HG03442 (cell line): ENCODE data around the gene VAMP5.
A peak's percentile ranks its signal among the peaks of the same experiment; 100 is the strongest.
"Not testable (repeated sequence)": the region's sequence is repeated elsewhere in the genome, so short reads cannot be mapped to it uniquely, and the experiment has no call there.

Experiments used
- ATAC-seq: cut with Tn5 transposase; IDR thresholded peaks from one replicate; pipeline ENCODE4 v1.9.1; 2021; ENCODE audit warnings: mild to moderate bottlenecking, moderate library complexity; ENCODE audit not compliant: unreplicated experiment

The VAMP5 gene, protein sequence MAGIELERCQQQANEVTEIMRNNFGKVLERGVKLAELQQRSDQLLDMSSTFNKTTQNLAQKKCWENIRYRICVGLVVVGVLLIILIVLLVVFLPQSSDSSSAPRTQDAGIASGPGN

DNA sequence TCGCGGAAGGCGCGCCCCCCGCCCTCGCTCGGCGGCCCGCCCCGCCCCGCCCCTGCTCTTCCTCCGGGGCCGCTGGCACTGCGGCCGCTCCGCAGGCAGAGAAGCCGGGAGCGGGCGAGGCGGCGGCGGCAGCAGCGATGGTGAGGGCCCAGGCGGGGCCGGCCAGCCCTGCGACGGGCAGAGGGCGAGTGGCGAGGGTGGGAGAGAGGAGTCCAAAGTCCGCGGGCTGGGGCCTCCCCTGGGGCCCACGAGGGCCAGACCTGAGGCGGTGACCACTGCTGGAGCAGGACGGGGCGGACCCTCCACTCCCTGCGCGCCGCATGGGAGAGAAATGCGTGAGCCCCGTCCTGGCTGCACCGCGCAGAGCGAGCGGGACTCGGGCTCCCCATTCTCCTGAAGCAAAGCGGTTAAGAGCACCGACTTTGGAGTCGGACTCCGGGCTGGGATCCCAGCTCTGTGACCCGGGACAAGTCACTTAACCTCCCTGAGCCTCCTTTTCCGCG is at the start of gene VAMP5:
Gene VAMP5 (plus strand): TSS at position 78 of the 503 bp plus-strand sequence. CDS start 60 bp downstream, at position 138.
- peak; percentile 46 for ATAC-seq

- ATAC-seq = no peak
Observed at GRCh38 chr2:85534881-85535280, 49.4 kb upstream of the VAMP5 start.

DNA sequence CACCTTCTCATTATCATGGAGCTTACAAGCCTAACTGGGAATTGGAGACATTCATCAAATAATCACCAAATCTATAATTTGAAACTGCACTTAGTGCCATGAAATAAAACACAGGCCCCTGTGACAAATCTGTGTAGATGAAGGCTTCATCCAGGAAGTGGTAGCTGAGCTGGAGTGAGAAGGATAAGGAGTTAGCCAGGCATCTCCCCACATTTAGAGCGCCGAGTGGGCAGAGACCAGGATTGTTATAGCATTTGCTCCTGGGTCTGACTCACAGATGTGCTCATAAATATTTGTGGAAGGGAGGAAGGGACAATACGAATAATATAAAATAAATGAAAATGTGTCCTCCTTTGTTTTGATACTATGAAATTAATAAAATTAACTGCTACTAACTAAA is 47.8 kb upstream of the VAMP5 start:
- ATAC-seq = no peak

DNA sequence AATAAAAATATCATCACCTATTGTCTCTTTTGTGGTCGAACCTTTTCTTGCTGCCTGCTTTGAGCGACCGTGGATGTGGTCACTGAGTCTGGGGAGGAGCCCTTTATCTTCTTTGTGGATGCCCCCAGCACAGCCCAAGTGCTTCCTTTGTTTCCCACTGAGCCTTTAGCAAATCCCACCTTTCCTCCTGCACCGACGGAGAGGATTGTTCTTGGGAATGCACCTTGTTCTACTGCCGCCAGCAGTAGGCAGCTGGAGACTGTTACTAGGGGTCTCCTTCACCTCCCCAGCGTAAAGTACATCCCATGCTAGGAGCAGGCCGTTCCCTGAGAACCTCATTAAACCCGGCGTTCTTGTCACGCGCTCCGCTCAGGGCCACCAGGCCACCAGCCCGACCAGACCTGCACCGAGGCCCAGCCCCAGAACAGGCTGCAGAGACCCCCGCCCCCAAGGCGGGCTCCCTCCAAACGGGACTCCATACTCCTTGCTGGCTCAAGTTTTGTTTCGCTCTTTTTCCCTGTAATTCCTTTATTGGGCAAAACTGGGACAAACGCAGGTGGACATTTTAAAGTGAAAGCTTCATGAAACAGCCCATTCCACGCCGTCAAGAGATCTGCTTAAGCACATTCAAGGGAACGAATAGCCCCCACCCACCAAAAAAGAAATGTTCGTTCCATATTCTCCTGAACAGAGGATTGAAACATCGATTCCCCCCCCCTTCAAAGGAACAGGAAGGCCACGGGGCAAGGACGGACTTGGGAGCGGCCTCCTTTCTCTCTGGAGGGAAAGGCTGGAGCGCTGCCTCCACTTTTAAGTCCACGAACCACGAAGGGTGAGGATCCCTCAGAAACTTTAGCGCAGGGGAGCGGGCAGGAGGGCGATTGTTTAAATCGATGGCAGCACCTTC is 46.4 kb upstream of the VAMP5 start:
- no peak for ATAC-seq

DNA sequence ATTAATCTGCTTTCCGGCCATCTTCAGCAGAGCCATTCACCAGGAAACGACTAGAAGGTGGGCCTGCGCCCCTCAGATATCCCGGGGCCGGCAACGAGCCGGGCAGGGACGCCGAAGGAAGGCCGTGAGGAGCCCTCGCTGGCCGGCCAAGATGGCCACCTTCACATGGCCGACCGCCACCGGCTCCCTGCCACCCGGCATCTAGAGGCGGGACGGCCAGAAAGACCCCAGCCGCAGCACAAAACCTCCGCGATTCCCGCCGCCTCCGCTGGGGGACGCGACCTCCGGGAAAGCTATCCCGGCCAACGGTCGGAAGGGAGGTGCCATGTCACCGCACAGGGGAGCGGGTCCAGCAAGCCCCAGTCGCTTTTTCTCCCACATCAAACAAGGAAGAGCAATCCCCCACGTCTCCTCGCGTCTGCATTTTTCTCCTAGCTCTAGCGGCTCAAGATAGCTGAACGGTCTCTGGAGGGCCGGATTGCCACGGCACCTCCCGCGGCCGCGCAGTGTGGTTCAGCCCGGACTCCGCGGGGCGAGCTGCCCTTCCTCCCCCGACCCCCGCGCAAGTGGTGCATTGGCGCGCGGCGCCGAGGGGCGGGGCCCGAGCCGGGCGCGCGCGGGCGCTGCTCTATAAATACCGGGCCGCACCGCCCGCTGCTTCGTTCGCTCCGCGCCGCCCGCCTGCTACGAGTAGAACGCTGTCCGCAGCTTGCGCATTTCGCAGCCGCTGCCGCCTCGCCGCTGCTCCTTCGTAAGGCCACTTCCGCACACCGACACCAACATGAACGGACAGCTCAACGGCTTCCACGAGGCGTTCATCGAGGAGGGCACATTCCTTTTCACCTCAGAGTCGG is 45.5 kb upstream of the VAMP5 start, which contains the start of gene MAT2A:
Gene MAT2A (plus strand): TSS at position 662 of the 854 bp plus-strand sequence. CDS start 120 bp downstream, at position 782.
- ATAC-seq = peak; percentile 62

DNA sequence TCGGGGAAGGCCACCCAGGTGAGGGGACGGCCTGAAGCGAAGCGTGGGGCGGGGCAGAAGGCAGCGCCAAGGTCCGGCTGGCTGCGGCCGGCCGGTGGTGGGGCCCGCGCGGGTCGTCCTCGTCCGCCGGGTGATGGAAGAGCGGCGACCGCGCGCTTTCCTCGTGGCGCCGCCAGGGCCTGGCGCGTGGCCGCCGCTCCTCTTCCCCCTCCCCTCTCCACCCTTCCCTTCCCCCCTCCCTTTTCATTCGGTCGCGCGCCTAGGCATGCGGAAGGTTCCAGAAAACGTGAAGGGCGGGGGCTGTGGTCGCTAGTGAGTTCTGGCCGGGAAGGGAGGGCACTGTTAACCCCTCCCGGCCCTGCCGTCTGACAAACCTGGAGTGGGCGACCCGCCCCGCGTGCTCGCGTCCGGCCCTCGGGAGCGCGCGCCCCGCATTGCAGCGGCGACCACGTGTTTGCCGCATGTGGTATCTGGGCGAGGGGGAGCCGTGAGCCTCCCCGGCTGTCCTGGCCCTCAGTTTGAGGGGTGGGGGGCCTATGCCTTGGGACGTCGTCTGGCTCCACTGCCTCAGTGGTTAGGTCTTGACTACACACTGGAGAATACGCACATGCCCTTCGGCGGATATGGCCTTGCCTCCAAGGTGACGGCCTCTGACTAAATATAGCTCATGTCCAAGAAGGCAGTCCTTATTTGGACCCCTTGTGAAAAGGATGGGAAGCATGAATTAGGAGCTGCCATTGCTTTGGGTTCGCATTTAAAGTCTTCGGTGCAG is 44.7 kb upstream of the VAMP5 start:
- peak; percentile 23 for ATAC-seq

DNA sequence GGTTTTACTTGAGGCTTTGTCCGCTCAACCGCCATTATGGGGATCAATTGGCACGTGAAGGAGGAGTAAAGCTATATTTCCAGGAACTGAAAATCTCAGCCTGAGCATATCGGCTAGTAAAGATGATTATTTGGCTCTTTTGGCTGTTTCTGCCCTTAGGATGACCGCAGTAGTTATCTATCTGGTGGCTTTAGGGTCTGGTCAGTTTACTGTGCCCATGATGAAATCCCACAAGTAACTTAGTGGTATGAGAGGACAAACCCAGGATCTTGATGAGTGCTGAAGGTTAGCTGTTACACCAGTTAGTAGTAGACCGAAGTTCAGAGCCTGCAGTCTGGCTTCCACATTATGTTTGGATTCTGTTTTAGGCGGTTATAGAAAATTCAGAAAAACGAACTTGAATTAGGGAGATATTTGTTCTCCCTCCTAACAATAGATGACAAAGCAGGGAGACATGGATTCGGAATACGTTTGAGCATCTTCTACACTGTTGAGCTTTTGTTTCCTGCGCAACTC is 44.0 kb upstream of the VAMP5 start:
- ATAC-seq = no peak

DNA sequence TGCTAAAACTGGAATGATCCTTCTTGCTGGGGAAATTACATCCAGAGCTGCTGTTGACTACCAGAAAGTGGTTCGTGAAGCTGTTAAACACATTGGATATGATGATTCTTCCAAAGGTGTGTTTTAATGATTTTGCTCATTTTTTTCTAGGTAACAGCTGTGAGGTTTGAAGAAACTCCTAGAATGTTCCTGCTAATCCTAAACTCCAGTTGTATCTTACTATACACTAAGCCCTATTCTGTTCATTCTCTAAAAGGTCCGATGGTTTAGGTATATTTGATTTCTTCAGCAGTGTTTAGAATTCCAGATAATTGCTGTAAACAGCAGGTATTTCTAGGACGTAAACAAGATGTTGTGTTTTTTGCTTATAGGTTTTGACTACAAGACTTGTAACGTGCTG is 43.0 kb upstream of the VAMP5 start:
- no peak for ATAC-seq

GRCh38 chr2:85541753-85542457 is 42.3 kb upstream of the VAMP5 start:
- ATAC-seq = no peak

- ATAC-seq = no peak
Observed at GRCh38 chr2:85542777-85543176, 41.5 kb upstream of the VAMP5 start.

GRCh38 chr2:85544254-85544691 is 40.0 kb upstream of the VAMP5 start:
- not testable (repeated sequence) for ATAC-seq

DNA sequence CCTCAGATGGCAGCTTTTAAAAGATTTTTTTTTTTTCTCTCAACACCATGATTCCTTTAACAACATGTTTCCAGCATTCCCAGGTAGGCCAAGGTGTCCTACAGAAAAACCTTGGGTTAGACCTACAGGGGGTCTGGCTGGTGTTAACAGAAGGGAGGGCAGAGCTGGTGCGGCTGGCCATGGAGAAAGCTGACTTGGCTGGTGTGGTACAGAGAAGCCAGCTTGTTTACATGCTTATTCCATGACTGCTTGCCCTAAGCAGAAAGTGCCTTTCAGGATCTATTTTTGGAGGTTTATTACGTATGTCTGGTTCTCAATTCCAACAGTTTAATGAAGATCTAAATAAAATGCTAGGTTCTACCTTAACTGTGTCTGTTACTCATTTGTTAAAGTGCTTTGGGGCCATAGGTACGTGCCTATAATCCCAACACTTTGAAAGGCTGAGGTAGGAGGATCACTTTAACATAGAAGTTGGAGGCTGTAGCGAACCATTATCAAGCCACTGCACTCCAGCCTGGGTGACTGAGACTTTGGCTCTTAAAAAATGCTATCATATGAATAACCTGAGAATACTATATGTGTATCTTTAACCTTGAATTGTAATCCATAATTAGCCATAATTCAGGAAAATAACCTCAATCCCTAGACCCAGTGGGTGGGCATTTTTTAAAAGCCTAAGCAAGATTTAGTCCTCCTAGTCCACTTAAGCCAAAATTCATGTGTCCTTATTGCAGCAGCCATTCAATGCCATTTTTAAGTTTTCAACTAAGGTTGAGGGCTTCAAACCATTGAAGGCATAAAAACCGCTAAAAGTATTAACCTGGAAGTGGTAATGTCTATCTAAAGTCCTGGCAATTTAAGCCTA is 39.1 kb upstream of the VAMP5 start:
- not testable (repeated sequence) for ATAC-seq

GRCh38 chr2:85545780-85546240 is 38.4 kb upstream of the VAMP5 start:
- no peak for ATAC-seq

DNA sequence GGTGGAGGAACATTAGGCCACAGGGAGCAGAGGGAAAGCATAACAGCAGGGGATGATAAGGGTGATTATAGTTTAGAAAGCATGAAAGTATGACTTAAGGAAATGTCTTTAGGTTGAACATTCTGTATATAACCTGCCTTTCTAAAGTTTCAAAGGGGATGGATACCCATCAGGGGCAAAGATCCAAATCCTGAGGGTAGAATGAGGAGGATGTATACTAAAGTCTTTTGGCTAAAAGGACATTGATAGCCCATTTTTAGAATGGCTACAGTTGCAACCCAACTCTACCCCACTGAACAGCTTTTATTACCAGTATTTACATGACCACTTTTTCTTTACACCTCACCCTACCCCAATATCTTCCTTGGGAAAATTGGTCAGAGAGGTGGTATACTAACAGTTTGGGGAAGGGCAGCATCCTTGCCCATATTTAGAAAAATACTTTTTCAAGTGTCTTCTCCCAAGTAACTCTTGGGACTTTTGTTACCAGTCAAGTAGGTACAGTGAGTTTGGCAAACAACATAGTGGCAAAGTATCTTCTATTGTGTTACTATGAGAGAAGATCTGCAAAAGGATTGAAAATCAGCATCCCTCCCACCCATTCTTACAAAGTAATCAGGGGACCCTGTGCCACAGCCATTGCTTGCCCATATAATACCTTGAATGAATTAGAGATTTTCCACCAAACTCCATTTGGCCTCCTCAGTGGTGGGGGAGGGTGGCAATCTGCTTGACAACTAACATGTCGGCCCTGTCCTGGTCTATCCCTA is 37.0 kb upstream of the VAMP5 start:
- no peak for ATAC-seq

DNA sequence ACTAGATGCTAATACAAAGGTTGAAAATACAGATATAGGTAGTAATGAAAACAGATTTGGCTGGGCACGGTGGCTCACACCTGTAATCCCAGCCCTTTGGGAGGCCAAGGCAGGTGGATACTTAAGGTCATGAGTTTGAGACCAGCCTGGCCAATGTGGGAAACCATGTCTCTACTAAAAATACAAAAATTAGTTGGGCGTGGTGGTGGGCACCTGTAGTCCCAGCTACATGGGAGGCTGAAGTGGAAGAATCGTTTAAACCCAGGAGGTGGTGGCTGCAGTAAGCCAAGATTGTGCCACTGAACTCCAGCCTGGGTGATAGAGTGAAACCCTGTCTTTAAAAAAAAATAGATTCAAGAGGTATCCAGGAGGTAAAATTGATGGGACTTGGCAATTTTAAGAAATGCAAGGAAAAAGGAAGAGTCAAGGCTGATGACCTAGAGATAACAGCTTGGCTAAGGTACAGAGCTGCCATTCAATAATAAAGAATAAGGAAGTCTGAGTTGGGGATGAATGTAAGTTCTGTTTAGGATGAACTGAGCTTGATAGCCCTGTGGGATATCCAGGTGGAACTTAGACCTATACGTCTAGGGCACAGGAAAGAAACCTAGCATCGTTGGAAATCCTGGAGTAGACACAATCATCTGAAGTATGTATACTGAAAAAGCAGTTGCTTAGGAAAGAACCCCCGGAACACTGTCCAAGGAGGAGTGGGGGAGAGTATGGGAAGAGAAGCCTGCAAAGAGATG is 36.2 kb upstream of the VAMP5 start:
- no peak for ATAC-seq

DNA sequence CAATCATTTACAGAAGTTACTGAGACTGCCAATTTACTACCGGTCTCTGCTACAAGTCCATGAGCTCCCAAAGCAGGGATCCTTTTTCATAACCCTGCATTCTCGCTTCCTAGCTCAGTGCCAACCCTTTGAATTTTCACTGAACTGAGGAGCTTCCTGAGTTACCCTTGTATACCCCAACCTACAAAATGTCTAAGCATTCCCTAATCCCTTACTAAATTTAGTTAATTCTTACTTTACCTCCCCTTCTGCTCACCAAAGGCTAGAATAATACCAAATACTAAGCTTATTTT is 35.7 kb upstream of the VAMP5 start:
- ATAC-seq = no peak

DNA sequence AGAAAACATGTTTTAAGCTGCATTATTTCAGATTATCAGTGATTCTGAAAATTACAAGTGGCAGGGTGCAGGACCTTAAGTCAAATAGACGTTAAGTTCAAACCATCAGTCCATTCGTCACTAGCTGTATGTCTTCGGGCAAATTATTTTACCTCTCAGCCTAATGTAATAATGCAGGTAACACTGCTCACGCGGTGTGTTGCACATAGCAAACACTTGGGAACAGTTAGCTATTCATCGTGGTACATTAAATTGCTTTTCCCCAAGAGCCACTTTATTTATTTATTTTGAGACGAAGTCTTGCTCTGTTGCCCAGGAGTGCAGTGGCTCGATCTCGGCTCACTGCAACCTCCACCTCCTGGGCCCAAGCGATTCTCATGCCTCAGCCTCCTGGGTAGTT is 35.1 kb upstream of the VAMP5 start:
- ATAC-seq = no peak
